ENCODE data around the gene APOE. TPM values are rescaled to one million over a fixed set of nuclear protein-coding genes. Genes with fewer than 3 reads are reported as not detected.

APOE gene
- total and polyA plus RNA-seq, 2 experiments from 2014 or later, result 1,133 to 1,438 TPM

- Histone ChIP-seq H3K4me3 (no peak overlapping the region), H3K27me3 (ENCODE audit: insufficient read depth) (no peaks in the 10 kb centered on the region), H3K4me2 (no peak overlapping the region), H3F3A (replicated peaks; ENCODE audit: low read depth) (peaks cover 58% of the 10 kb centered on the region), H3K79me2 (replicated peaks; ENCODE audit: insufficient read depth) (peaks cover 24% of the 10 kb centered on the region), H3K36me3 (ENCODE audit: insufficient read depth) (peaks cover 32% of the 10 kb centered on the region), H3K4me1 (ENCODE audit: insufficient read depth) (peaks cover 17% of the 10 kb centered on the region), H3K9me2 (ENCODE audit: insufficient read depth) (no peaks in the 10 kb centered on the region), H4K20me1 (replicated peaks; ENCODE audit: insufficient read depth) (peaks cover 2% of the 10 kb centered on the region; the same call in 1 of the 2 replicates), H2AFZ (no peak overlapping the region), H3K27ac (ENCODE audit: low read depth) (no peak overlapping the region)
- DNase-seq (ENCODE audit: low spot score) (no peak), ATAC-seq (no peak)
- H3K4me1 Mint-ChIP-seq, result peaks cover 17% of the 10 kb centered on the region
- H3K9me3 Mint-ChIP-seq, result peaks cover 2% of the 10 kb centered on the region; the same call in 1 of the 3 replicates
- H3K27ac Mint-ChIP-seq, result no peak overlapping the region
- TF ChIP-seq, protein P1, sequence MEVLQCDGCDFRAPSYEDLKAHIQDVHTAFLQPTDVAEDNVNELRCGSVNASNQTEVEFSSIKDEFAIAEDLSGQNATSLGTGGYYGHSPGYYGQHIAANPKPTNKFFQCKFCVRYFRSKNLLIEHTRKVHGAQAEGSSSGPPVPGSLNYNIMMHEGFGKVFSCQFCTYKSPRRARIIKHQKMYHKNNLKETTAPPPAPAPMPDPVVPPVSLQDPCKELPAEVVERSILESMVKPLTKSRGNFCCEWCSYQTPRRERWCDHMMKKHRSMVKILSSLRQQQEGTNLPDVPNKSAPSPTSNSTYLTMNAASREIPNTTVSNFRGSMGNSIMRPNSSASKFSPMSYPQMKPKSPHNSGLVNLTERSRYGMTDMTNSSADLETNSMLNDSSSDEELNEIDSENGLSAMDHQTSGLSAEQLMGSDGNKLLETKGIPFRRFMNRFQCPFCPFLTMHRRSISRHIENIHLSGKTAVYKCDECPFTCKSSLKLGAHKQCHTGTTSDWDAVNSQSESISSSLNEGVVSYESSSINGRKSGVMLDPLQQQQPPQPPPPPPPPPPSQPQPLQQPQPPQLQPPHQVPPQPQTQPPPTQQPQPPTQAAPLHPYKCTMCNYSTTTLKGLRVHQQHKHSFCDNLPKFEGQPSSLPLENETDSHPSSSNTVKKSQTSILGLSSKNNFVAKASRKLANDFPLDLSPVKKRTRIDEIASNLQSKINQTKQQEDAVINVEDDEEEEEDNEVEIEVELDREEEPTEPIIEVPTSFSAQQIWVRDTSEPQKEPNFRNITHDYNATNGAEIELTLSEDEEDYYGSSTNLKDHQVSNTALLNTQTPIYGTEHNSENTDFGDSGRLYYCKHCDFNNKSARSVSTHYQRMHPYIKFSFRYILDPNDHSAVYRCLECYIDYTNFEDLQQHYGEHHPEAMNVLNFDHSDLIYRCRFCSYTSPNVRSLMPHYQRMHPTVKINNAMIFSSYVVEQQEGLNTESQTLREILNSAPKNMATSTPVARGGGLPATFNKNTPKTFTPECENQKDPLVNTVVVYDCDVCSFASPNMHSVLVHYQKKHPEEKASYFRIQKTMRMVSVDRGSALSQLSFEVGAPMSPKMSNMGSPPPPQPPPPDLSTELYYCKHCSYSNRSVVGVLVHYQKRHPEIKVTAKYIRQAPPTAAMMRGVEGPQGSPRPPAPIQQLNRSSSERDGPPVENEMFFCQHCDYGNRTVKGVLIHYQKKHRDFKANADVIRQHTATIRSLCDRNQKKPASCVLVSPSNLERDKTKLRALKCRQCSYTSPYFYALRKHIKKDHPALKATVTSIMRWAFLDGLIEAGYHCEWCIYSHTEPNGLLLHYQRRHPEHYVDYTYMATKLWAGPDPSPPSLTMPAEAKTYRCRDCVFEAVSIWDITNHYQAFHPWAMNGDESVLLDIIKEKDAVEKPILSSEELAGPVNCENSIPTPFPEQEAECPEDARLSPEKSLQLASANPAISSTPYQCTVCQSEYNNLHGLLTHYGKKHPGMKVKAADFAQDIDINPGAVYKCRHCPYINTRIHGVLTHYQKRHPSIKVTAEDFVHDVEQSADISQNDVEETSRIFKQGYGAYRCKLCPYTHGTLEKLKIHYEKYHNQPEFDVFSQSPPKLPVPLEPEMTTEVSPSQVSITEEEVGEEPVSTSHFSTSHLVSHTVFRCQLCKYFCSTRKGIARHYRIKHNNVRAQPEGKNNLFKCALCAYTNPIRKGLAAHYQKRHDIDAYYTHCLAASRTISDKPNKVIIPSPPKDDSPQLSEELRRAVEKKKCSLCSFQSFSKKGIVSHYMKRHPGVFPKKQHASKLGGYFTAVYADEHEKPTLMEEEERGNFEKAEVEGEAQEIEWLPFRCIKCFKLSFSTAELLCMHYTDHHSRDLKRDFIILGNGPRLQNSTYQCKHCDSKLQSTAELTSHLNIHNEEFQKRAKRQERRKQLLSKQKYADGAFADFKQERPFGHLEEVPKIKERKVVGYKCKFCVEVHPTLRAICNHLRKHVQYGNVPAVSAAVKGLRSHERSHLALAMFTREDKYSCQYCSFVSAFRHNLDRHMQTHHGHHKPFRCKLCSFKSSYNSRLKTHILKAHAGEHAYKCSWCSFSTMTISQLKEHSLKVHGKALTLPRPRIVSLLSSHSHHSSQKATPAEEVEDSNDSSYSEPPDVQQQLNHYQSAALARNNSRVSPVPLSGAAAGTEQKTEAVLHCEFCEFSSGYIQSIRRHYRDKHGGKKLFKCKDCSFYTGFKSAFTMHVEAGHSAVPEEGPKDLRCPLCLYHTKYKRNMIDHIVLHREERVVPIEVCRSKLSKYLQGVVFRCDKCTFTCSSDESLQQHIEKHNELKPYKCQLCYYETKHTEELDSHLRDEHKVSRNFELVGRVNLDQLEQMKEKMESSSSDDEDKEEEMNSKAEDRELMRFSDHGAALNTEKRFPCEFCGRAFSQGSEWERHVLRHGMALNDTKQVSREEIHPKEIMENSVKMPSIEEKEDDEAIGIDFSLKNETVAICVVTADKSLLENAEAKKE (CRISPR knock-in tag; IDR thresholded peaks at IDR 0.05), result no peak
- no peak for TF ChIP-seq ETS1 (IDR thresholded peaks at IDR 0.05)
- TF ChIP-seq CTCF (conservative IDR thresholded peaks at IDR 0.05; ENCODE audit: low read depth in 2 of 2), result no peak
- TF ChIP-seq STAT1 (IDR thresholded peaks at IDR 0.05; ENCODE audit: unreplicated experiment), result no peak
- no peak for TF ChIP-seq EZH2 (IDR thresholded peaks at IDR 0.05; ENCODE audit: low read depth, unreplicated experiment)
- TF ChIP-seq CREB1 (CRISPR knock-in tag; IDR thresholded peaks at IDR 0.05; ENCODE audit: low read depth), result no peak
- TF ChIP-seq POLR2AphosphoS5 (IDR thresholded peaks at IDR 0.05; ENCODE audit: low read depth), result no peak
- TF ChIP-seq NANOG (IDR thresholded peaks at IDR 0.05; ENCODE audit: borderline replicate concordance), result no peak
- no peak for TF ChIP-seq ZNF114 (CRISPR knock-in tag; IDR thresholded peaks at IDR 0.05)
- no peak for TF ChIP-seq JUNB (IDR thresholded peaks at IDR 0.05; ENCODE audit: unreplicated experiment)
- H3K4me3 Mint-ChIP-seq, result no peak overlapping the region; the same call in 2 of the 3 replicates
- H3K27me3 Mint-ChIP-seq (ENCODE audit: insufficient read depth, low read depth, poor library complexity), result peaks cover 34% of the 10 kb centered on the region
- H3K36me3 Mint-ChIP-seq (ENCODE audit: low read depth), result peaks cover 69% of the 10 kb centered on the region
These were observed 2.4 kb upstream of the APOE start for GRCh38 chr19:44903216-44903601.

Data from GM23338 (cell line).